Neuronal stem cell (in vitro differentiated cells): ENCODE results near the gene RELN.

ENCODE experiments used
- DNase-seq: peaks from one replicate; pipeline ENCODE4 v3.0.0-alpha.2; 2013; ENCODE audit warnings: low spot score
- H2AFZ ChIP-seq: one replicate; pipeline ENCODE4 v1.6.1; 2013; ENCODE audit warnings: mild to moderate bottlenecking, low read length, inconsistent platforms
- H2AK5ac ChIP-seq: 2 replicates; pipeline ENCODE4 v1.6.1; 2013; ENCODE audit warnings: low read depth, mild to moderate bottlenecking, inconsistent platforms, low read length, moderate library complexity, mixed read lengths
- H2BK120ac ChIP-seq: 2 replicates; pipeline ENCODE4 v1.6.1; 2013; ENCODE audit warnings: low read depth, mild to moderate bottlenecking, inconsistent platforms, low read length, moderate library complexity, mixed read lengths
- H2BK12ac ChIP-seq: one replicate; pipeline ENCODE4 v1.6.1; 2013; ENCODE audit warnings: low read length, inconsistent platforms
- H2BK15ac ChIP-seq: 2 replicates; pipeline ENCODE4 v1.6.1; 2013; ENCODE audit warnings: mild to moderate bottlenecking, low read length, inconsistent platforms, mixed read lengths
- H2BK5ac ChIP-seq: one replicate; pipeline ENCODE4 v1.6.1; 2013; ENCODE audit warnings: inconsistent platforms, mild to moderate bottlenecking, low read length, moderate library complexity
- H3K14ac ChIP-seq: one replicate; pipeline ENCODE4 v1.6.1; 2013; ENCODE audit warnings: low read length, inconsistent platforms
- H3K18ac ChIP-seq: 2 replicates; pipeline ENCODE4 v1.6.1; 2013; ENCODE audit warnings: low read length, inconsistent platforms
- H3K23ac ChIP-seq: 2 replicates; pipeline ENCODE4 v1.6.1; 2013; ENCODE audit warnings: low read depth, mild to moderate bottlenecking, mixed read lengths, low read length, inconsistent platforms; ENCODE audit not compliant: poor library complexity
- H3K27ac ChIP-seq: replicated peaks from 3 replicates; pipeline ENCODE4 v1.5.1; 2013; ENCODE audit warnings: low read length, inconsistent platforms
- H3K27me3 ChIP-seq, 3 experiments: 2 replicates each; pipeline ENCODE4 v1.6.1; 2013; ENCODE audit warnings: low read length in 3 of 3, mild to moderate bottlenecking in 2 of 3, inconsistent platforms in 1 of 3, low read depth in 1 of 3, mixed read lengths in 1 of 3, moderate library complexity in 1 of 3; ENCODE audit not compliant: control insufficient read depth in 3 of 3, insufficient read depth in 3 of 3
- H3K36me3 ChIP-seq, 2 donors: replicated peaks in 1 of 2; 2 replicates each; pipeline ENCODE4 v1.6.1; 2013; ENCODE audit warnings: low read length in 2 of 2; ENCODE audit not compliant: control insufficient read depth in 2 of 2, insufficient read depth in 2 of 2
- H3K4ac ChIP-seq: 2 replicates; pipeline ENCODE4 v1.6.1; 2013; ENCODE audit warnings: inconsistent platforms, mild to moderate bottlenecking, low read length, moderate library complexity
- H3K4me1 ChIP-seq, 2 donors: 1 replicate in 1 of 2; 2 replicates in 1 of 2; pipeline ENCODE4 v1.6.1; 2013; ENCODE audit warnings: low read length in 2 of 2, low read depth in 1 of 2; ENCODE audit not compliant: control insufficient read depth in 2 of 2, insufficient read depth in 1 of 2
- H3K4me2 ChIP-seq: one replicate; pipeline ENCODE4 v1.6.1; 2013; ENCODE audit warnings: mild to moderate bottlenecking, low read length, inconsistent platforms; ENCODE audit not compliant: insufficient read depth, poor library complexity, severe bottlenecking
- H3K4me3 ChIP-seq, 2 donors: 2 replicates each; pipeline ENCODE4 v1.5.1; 2013; ENCODE audit warnings: low read length in 2 of 2, mild to moderate bottlenecking in 2 of 2, inconsistent platforms in 1 of 2, moderate library complexity in 1 of 2
- H3K79me1 ChIP-seq: one replicate; pipeline ENCODE4 v1.6.1; 2013; ENCODE audit warnings: low read depth, mild to moderate bottlenecking, inconsistent platforms, low read length, moderate library complexity
- H3K9ac ChIP-seq: one replicate; pipeline ENCODE4 v1.6.1; 2013; ENCODE audit warnings: mild to moderate bottlenecking, low read depth, low read length, inconsistent platforms; ENCODE audit not compliant: poor library complexity
- H3K9me3 ChIP-seq, 2 donors: replicated peaks in 1 of 2; 2 replicates each; pipeline versions ENCODE3 to v1.6.1; 2013; ENCODE audit warnings: low read length in 2 of 2, mild to moderate bottlenecking in 2 of 2, inconsistent platforms in 1 of 2, low read depth in 1 of 2, mixed read lengths in 1 of 2, moderate library complexity in 1 of 2; ENCODE audit not compliant: control insufficient read depth in 2 of 2, insufficient read depth in 1 of 2
- H4K8ac ChIP-seq: one replicate; pipeline ENCODE4 v1.6.1; 2013; ENCODE audit warnings: low read depth, mild to moderate bottlenecking, inconsistent platforms, low read length, moderate library complexity
- H4K91ac ChIP-seq: one replicate; pipeline ENCODE4 v1.6.1; 2013; ENCODE audit warnings: low read length, low read depth, mild to moderate bottlenecking, inconsistent platforms; ENCODE audit not compliant: poor library complexity
- WGBS, 2 donors: extraction: QIAGEN DNeasy Blood & Tissue Kit; methylation state at CpG; one replicate each; pipeline ENCODE4 v1.1.7; 2013; ENCODE audit warnings: missing lambda C conversion rate in 2 of 2, mixed read lengths in 1 of 2; ENCODE audit not compliant: insufficient read length in 2 of 2, insufficient replicate concordance in 1 of 2; ENCODE audit errors: extremely low coverage in 2 of 2; 5-methylcytosine and 5-hydroxymethylcytosine counted together

RELN gene

GRCh38 chr7:103551016-103551415 lies 438.4 kb downstream of the RELN start:
- Histone ChIP-seq H3K4ac (no peak overlapping the region), H2AFZ (no peak overlapping the region), H4K8ac (no peak overlapping the region), H3K36me3 (no peaks in the 10 kb centered on the region), H3K18ac (peak overlapping the region; percentile 59), H2AK5ac (no peak overlapping the region), H3K4me2 (no peak overlapping the region), H2BK5ac (no peak overlapping the region), H3K9ac (no peak overlapping the region), H3K4me1 (no peaks in the 10 kb centered on the region), H3K27ac (no peak overlapping the region), H3K79me1 (no peaks in the 10 kb centered on the region), H3K23ac (no peak overlapping the region), H4K91ac (no peak overlapping the region), H2BK15ac (no peak overlapping the region), H2BK120ac (no peak overlapping the region), H3K4me3 (no peak overlapping the region), H3K27me3 (no peaks in the 10 kb centered on the region), H2BK12ac (peak overlapping the region; percentile 30), H3K9me3 (no peaks in the 10 kb centered on the region), H3K14ac (peak overlapping the region; percentile 99)
- WGBS, 2 donors: no CpG with 5 or more reads among the region's 12 CpGs
- DNase-seq: no peak

GRCh38 chr7:103549786-103550185 lies 439.7 kb downstream of the RELN start:
- Histone ChIP-seq H2BK15ac (no peak overlapping the region), H3K4me1 (no peaks in the 10 kb centered on the region), H2BK12ac (no peak overlapping the region), H2AK5ac (no peak overlapping the region), H3K14ac (no peak overlapping the region), H3K9me3 (no peaks in the 10 kb centered on the region), H3K18ac (no peak overlapping the region), H2AFZ (no peak overlapping the region), H3K4me3 (no peak overlapping the region), H2BK5ac (no peak overlapping the region), H3K27me3 (no peaks in the 10 kb centered on the region), H3K79me1 (no peaks in the 10 kb centered on the region), H3K9ac (no peak overlapping the region), H3K23ac (no peak overlapping the region), H3K4me2 (no peak overlapping the region), H2BK120ac (no peak overlapping the region), H4K91ac (no peak overlapping the region), H4K8ac (no peak overlapping the region), H3K27ac (no peak overlapping the region), H3K4ac (no peak overlapping the region), H3K36me3 (no peaks in the 10 kb centered on the region)
- no CpG with 5 or more reads among the region's 2 CpGs for WGBS, 2 donors
- no peak for DNase-seq

GRCh38 chr7:103547451-103548284 lies 441.8 kb downstream of the RELN start:
- Histone ChIP-seq H2BK12ac (no peak overlapping the region), H3K9me3 (no peaks in the 10 kb centered on the region), H3K14ac (no peak overlapping the region), H3K4ac (no peak overlapping the region), H3K27ac (no peak overlapping the region), H3K4me3 (no peak overlapping the region), H3K4me1 (no peaks in the 10 kb centered on the region), H3K27me3 (no peaks in the 10 kb centered on the region), H3K36me3 (no peaks in the 10 kb centered on the region), H3K18ac (no peak overlapping the region), H2BK15ac (no peak overlapping the region), H2BK5ac (no peak overlapping the region), H3K23ac (no peak overlapping the region), H4K8ac (no peak overlapping the region), H3K4me2 (no peak overlapping the region), H2AK5ac (no peak overlapping the region), H3K9ac (no peak overlapping the region), H2BK120ac (no peak overlapping the region), H4K91ac (no peak overlapping the region), H2AFZ (no peak overlapping the region), H3K79me1 (no peaks in the 10 kb centered on the region)
- no peak for DNase-seq
- no CpG with 5 or more reads among the region's 3 CpGs for WGBS, 2 donors

GRCh38 chr7:103542470-103542869 lies 447.0 kb downstream of the RELN start:
- Histone ChIP-seq H3K4me2 (no peak overlapping the region), H3K9ac (no peak overlapping the region), H3K79me1 (no peaks in the 10 kb centered on the region), H3K4me1 (no peaks in the 10 kb centered on the region), H2BK5ac (no peak overlapping the region), H3K36me3 (no peaks in the 10 kb centered on the region), H3K23ac (no peak overlapping the region), H2BK15ac (no peak overlapping the region), H2BK12ac (no peak overlapping the region), H3K27me3 (peaks cover 0 to 4% (median 0%) of the 10 kb centered on the region in 3 experiments), H3K18ac (no peak overlapping the region), H3K4me3 (no peak overlapping the region), H4K91ac (no peak overlapping the region), H2BK120ac (no peak overlapping the region), H3K14ac (no peak overlapping the region), H3K4ac (no peak overlapping the region), H4K8ac (no peak overlapping the region), H2AFZ (no peak overlapping the region), H3K27ac (no peak overlapping the region), H3K9me3 (no peaks in the 10 kb centered on the region), H2AK5ac (no peak overlapping the region)
- no peak for DNase-seq
- no CpG with 5 or more reads among the region's 5 CpGs for WGBS, 2 donors
